Heart left ventricle (tissue), 13 donors: Measurements from ENCODE around the gene CSRP3.

Experiments
- CTCF ChIP-seq, 12 donors: fragments of 200-600 bp; sonication (generic) in 4 of 12; IDR thresholded peaks; one replicate each; pipeline versions ENCODE4 v1.5.0 to v1.8.0; 2018 to 2022; ENCODE audit warnings: antibody characterized with exemption in 12 of 12, mild to moderate bottlenecking in 5 of 12
- POLR2A ChIP-seq, 2 donors: fragments of 450-650 bp; IDR thresholded peaks; one replicate each; pipeline ENCODE4 v1.6.1; 2017; ENCODE audit warnings: antibody characterized with exemption in 2 of 2, mild to moderate bottlenecking in 2 of 2, moderate library complexity in 2 of 2
- donor health status: ischemic (EF 13 %, LVEDD 7.1; RV severe dilation, severe dysfunction).
- donor health status: DM: no; HTN: yes; CAD: no.
- donor health status: DM: no; HTN: no; CAD: no.
- donor health status: ischemic (EF 25% LVEDD 6.9; RV normal size, moderate dysfunction).
- donor health status: ischemic (EF 25% LVEDD 5.7; RV mildly dilated, moderate dysfunction).
- donor health status: ischemic (EF 35%, LVEDD 5.7; RV mildly dilated, moderate dysfunction).
- donor health status: nonischemic (EF 11% LVEDD 7.7; RV severe dilation, severe dysfunction).
- donor health status: DM: yes; HTN: yes; CAD: no.
- donor health status: PGD.
- donor health status: ischemic (EF 29% LVEDD 5.4; RV normal size, mild dysfunction).
- donor health status: nonischemic (EF 23%, LVEDD 6.1; RV moderate dilation, normal function).

- TF ChIP-seq CTCF (IDR thresholded peaks at IDR 0.05) (no peak), POLR2A (IDR thresholded peaks at IDR 0.05) (no peak)
Measured at GRCh38 chr11:19244084-19244483, 42.3 kb upstream of the CSRP3 start.
